HG02870 (cell line): ENCODE results near the gene HRCT1.
"Not testable (repeated sequence)": the region's sequence is repeated elsewhere in the genome, so short reads cannot be mapped to it uniquely, and the experiment has no call there.

Source experiments
- ATAC-seq: cut with Tn5 transposase; IDR thresholded peaks from one replicate; pipeline ENCODE4 v1.9.1; 2021; ENCODE audit warnings: mild to moderate bottlenecking, moderate library complexity; ENCODE audit not compliant: unreplicated experiment

HRCT1 gene

DNA sequence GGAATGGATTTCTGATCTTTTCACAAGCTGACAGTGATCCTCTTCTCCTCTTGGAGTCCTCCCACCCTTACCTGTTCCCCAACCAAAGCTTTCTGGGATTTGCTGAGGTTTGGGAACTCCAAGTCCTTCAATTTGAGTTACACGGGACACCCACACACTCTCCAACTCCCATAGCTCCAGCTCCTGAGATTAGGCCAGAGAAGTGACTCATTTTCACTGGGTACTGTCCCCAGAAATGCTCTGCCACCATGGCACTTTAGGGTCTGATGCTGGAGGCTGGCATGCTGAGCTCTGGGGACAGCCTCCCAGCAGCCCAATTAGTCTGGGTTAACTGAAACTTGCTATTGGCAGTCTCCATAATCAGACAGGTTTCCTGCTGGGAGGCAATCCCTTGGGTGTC lies 14.0 kb upstream of the HRCT1 start:
- ATAC-seq: no peak

DNA sequence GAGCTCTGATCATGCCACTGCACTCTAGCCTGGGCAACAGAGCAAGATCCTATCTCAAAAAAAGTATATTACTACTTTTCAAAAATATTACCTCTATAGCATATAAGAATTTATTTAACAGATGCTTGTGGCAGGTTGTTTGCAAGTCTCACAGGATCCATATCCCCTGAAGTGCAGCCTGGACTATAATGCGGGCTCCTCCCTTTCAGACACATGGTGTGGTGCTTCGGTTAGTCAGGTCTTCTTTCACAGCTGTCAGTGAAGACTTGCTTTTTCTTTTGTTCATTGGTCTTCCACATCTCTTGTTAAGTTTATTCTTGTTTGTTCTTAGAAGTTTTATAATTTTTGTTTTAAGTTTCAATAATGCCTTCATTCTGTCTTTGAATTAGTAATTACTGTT lies 9.4 kb upstream of the HRCT1 start:
- ATAC-seq: no peak

DNA sequence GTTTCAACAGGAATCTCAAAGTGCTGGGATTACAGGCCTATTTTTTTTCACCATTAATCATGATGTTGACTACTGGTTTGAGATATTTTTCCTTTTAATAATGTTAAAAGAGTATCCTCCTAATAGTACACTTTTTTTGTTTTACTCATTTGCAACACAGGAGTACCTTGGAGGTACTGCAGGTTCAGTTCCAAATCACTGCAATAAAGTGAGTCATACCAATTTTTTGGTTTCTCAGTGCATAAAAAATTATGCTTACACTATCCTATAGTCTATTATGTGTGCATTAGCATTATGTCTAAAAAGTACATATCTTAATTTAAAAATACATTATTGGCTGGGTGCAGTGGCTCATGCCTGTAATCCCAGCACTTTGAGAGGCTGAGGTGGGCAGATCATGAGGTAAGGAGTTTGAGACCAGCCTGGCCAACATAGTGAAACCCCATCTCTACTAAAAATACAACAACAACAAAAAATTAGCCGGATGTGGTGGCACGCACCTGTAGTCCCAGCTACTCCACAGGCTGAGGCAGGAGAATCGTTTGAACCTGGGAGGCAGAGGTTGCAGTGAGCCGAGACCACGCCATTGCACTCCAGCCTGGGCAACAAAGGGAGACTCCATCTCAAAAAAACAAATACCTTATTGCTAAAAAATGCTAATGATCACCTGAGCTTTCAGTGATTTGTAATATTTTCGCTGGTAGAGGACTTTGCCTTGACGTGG lies 8.5 kb upstream of the HRCT1 start:
- ATAC-seq: not testable (repeated sequence)

DNA sequence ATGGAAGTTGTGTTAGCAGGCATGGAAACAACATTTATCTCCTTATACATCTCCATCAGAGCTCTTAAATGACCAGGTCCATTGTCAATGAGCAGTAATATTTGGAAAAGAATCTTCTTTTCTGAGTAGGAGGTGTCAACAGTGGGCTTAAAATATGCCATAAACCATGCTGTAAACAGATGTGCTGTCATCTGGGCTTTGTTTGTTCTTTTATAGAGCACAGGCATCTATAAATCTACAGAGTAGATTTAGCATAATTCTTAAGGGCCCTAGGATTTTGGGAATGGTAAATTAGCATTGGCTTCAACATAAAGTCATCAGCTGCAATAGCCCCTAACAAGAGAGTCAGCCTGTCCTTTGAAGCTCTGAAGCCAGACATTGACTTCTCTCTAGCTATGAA lies 7.7 kb upstream of the HRCT1 start:
- no peak for ATAC-seq

DNA sequence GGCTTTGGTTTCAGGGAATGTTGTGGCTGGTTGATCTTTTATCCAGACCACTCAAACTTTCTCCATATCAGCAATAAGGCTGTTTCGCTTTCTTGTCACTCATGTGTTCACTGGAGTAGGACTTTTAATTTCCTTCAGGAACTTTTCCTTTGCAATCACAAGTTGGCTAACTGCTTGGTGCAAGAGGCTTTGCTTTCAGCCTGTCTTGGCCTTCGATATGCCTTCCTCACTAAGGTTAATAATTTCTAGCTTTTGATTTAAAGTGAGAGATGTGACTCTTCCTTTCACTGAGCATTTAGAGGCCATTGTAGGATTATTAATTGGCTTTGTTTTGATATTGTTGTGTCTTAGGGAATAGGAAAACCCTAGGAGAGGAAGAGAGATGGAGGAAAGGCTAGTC lies 7.0 kb upstream of the HRCT1 start:
- ATAC-seq: no peak

DNA sequence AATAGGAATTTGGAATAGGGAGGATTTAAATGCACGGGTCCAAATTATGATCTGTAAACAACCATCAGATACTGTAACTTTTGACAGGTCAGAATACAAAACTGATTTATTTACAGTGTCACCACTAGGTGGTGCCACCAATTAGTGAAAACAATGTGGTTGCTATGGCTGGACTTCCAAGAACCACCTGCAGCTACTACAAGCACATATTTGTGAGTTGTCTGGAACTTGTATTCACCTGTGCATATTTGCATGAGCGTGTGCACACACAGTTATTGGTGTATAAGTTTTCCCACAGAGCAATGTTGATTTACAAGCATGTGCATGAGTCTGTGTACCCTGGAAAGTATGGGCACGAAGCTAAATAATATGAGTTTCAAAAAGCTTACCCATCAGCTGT lies 3.0 kb upstream of the HRCT1 start:
- no peak for ATAC-seq

DNA sequence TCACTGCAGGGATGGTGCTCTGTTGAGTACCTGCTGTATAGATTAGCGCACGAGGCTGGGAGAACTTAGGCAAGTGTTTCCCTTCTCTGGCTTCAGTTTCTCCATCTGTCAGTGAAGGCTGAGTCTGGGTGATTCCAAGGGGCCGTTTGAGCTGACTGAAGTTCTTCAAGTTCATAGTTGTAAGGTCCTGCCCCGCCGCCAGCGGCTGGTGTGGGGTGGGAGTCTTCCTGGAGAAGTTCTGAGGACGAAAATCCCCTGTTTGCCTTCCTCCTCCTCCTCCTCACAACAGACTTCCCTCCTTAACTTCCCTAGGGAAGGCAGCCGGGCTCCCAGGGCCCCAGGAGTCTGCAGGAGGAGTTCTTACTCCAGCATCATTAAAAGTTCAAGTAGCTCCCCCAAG lies 1.7 kb upstream of the HRCT1 start:
- ATAC-seq: no peak

DNA sequence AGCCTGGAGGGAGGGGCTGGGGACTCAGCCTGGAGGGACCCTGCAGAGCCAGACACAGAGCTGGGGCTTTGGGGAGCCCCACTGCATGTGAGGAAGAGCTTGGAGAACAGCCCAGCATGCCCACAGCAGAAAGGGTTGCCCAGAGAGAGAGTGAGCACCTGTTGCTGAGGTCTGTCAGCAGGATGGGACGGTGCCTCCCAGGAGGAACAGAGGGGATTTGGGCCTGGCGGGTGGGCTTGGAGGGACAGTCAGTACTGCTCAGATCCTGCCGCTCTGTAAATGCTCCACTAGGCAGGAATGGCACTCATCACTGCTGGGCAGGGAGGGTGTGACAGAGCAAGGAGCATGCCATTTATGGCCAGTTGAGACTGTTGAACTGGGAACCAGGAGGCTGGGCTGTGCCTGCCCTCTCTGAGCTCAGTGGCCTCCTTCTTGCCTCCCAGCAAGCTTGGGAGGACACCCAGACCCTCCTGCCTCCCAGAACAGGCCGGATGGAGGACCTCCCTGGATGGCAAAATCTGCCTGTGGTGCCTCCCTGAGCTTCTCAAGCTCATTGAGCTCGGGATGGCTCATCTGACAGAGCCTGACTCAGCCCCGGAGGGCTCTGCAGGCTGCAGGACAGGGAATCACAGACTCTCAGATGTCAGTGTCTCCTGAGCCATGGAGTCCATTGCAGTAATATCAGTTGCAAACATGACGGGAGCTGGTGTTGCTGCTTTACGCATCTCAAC lies 786 bp upstream of the HRCT1 start:
- ATAC-seq: no peak

DNA sequence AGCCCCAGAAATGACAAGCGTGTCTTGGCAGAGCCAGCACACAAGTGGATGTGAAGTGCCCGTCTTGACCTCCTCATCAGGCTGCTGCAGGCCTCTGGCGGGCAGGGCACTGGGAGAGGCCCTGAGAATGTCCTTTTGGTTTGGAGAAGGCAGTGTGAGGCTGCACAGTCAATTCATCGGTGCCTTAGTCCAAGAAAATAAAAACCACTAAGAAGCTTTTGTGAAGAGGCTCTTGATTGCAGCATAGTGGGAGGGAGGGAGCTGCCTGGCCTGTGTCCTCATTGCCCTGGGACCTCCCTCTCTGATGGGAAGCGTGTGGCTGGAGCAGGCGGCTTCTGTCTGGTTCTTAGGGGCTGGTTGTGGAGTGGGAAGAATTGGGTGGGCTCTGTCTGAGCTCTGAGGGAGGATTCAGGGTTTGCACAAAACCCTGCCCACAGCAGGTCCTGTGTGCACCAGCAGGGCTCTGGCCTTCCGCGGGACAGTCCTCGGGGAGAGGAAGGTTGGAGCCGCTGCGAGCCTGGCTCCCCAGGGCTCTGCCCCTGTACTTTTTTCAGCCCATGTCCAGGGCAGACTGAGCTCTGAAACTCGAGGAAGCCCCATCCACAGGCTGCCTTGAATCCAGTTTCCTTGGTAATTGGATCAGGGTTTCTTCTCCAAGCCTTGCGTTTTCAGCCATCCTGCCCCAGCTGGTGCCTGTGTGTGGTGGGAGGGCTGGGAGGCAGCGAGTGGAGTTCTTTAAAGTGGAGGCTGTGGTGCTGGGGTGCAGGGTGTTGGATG lies 1.1 kb downstream of the HRCT1 start:
- no peak for ATAC-seq

DNA sequence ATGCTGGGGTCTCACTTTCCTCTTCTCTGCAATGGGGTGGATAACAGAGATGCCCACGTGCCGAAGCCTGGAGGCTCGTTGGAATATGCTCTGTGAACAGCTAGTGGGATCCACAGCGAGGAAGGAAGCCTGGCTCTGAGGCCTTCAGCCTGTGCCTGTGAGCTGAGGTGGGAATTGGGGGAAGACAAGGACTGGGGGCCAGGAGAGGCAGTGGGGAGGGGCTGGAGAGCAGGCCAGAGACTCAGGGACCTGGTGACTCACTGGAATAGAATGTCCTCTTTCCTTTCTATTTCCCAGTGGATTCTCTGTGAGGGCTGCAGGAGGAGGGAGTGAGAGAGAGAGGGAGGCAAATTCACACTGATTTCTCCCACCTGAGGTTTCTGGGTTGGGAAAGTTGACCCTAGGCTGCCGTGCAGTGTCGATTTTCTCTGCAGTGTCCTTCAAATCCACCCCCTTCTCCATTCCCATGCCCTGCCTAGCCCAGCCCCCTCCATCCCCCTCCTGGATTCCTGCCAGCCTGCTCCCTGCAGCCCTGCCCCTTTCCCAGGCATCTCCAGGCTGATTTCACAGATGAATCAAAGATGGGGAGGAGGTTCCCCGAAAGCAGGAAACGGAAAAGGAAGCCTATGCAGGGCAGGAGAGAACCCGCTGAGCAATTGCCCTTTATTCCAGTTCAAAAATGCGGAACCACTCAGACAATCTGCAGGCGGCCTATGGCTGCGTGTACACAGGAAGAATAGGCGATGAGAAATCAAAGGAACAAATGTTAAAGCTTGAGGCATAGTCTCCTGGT lies 1.9 kb downstream of the HRCT1 start:
- no peak for ATAC-seq

DNA sequence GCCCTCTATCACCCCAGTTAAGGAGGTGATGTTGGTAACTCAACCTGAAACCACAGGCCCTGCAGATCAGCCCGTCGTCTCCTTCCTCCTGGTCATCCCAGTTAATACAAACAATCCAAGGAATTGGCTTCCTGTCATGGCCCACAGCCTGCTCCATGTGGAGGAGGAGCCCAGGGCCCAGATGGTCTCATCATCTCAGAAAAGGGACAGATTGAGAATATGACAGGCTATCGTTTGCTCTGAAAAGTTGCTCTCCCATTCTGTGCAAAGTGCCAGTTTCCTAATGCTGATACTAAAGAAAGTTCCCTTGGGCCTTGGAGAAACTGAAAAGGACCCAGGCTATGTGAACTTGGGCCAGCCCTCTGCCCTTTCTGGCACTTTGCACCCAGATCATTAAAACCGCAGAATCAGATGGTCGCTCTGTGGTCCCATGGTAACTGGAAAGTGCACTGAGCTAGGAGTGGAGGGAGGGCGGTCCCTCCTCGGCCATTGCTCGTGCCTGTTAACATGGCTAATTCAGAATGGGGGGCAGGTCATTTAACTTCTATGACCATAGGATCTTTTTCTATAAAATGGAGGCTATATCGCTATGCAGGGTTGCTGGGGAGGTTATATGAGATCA lies 2.6 kb downstream of the HRCT1 start:
- no peak for ATAC-seq

DNA sequence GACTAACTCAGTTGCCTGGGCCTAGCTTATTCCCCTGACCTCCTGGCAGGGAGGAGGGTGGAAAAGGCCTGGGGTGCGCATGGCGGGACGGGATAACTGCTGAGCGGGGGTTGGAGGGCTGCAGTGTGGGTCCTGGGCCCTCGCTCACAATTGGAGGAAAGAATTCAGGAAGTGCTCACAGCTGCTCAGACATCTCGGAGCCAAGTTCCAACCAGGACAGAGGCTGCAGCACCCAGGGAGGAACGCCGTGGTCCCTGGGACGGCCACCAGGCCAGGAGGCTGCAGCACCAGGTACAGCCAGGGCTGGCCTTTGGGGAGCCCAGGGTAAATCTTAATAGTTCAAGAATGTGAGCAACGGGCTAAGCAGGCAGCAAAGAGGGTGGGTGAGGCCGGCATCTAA lies 3.3 kb downstream of the HRCT1 start, which contains the start of gene SPAAR:
SPAAR (plus strand) TSS at position 217 of the 400 bp plus-strand sequence. CDS start 974 bp downstream, outside the sequence.
- ATAC-seq: no peak

DNA sequence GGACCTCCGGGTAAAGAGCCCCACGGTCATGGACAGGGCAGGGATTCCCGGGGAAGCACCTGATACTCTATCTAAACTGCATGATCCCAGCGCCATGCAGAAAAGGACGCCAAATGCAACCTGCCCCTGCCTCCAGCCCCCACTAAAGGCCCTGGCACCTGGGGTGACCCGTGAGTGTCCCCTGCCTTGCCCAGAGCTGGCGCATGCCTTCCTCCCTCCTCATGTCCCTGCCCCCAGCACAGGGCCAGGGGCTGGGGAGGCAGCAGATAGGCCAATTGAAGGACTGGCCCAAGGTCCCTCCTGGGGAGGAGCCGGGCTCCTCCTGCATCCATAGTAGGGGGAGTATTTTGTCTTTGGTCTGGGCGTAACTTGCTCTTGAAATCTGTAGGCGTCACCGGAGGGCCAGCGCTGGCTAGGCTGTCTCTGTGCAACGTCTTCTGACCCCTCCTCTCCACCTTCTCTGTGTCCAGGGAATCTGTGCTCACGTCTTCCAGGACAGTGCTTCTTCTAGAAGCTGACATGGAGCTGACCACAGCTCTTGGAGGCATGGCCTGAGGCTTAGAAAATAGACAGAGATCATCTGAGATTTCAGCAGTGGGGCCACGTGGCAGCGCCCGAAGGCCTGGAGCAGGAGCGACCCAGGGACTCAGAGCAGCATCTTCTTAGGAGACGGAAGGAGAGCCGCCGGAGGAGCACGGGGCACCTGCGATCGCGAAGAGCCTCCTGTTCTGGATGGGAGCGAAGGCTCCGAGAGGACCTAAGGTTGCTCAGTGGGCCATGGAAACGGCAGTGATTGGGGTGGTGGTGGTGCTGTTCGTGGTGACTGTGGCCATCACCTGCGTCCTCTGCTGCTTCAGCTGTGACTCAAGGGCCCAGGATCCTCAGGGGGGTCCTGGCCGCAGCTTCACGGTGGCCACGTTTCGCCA lies 3.9 kb downstream of the HRCT1 start:
- ATAC-seq: no peak

DNA sequence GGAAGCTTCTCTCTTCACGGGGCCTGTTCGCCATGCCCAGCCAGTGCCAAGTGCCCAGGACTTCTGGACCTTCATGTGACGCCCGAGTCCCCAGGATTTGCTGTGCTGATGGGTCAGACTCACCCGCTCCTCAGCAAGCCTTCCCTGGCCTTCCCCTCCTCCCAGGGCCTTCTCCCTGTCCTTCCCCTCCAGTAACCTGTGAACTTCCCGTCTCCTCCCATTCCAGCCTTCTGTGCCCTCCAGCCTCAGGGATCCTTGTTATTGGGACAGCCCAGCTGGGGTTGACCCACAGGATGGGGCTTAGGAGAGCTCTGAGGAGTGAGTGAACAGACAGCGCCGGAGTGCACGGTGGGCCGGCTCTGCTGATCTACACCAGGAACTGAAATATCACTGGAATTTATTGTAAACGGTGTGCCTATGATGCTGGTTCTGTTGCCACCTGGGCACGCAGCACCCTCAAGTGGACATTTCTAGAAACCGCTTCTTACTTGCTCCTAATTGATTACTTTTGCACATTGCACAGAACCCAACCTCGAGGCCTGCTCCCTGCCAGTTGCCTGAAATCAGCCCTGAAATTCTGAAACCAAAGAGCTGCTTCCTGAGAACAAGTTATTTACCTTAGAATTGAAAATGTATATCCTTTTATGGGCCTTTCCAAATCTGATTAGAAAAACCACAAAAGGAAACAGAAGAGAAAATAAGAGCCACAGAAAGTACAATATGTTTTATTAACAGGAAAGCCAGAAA lies 4.8 kb downstream of the HRCT1 start:
- ATAC-seq: no peak

DNA sequence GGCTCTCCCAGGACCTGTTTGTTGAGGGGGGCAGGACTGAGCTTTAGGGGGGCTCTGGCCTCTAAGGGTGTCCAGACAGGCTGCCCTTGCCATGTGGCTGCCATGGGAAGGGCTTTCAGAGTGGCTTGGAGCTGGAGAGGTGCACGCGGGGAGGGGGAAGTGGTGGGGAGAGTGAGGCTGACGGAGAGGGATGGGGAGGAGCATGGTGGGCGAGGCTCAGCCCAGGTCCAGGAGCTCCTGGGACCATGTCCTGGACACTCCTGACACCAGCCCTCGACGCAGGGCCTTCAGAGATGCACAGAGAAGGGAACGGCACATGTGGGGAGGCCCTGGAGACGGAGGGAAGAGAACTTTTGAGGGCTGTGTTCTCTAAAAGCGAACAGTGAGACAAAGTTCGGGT lies 5.7 kb downstream of the HRCT1 start:
- ATAC-seq: no peak

DNA sequence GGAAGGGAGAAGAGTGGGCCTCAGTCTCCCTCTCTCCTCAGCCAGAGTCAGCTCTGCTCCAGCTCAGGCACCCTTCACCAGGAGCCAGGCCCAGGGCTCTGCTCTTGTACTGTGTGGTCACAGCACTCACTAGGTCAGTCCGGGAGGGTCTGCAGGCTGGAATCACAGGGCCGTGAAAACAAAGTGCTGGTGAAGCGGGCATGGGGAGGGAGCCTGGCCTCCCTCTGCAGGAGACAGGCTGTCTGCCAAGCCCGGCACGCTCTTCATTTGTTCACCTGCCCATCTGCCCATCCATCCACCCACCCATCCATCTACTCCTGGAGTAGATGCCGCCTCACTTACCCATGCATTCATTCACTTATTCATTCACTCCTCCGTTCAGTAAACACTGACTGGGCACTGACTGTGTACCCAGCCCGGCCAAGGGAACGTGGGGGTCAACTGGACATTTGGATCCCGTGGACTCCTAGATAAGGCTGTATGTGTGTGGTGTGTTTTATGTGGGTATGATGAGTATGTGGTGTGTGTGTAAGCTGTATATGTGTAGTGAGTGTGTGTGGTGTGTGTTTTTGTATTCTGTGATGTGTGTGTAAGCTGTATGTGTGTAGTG lies 6.9 kb downstream of the HRCT1 start:
- no peak for ATAC-seq

DNA sequence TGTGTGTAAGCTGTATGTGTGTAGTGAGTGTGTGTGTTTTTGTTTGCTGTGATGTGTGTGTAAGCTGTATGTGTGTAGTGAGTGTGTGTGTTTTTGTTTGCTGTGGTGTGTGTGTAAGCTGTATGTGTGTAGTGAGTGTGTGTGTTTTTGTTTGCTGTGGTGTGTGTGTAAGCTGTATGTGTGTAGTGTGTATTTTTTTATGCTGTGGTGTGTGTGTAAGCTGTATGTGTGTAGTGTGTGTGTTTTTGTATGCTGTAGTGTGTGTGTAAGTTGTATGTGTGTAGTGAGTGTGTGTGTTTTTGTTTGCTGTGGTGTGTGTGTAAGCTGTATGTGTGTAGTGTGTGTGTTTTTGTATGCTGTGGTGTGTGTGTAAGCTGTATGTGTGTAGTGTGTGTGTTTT lies 7.4 kb downstream of the HRCT1 start:
- ATAC-seq: not testable (repeated sequence)

DNA sequence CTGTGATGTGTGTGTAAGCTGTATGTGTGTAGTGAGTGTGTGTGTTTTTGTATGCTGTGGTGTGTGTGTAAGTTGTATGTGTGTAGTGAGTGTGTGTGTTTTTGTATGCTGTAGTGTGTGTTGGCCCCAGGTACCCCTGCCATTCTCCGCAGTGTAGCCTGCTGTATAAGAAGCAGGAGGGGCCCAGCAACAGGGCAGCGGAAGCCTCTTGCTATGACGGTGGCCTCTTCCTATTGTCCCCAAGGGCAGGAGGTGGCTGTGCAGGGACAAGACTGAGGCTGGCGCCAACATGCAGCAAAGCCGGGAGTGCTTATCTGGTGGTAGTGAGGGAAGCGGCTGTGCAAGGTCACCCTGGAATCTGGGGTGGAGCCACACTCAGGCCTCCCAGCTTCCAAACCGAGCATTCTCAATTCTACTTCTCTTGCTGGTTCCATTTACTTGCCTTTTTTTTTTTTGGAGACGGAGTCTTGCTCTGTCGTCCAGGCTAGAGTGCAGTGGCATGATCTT lies 8.4 kb downstream of the HRCT1 start:
- ATAC-seq: no peak
